ENCODE data around the gene GMEB2.
"Not testable (repeated sequence)": the region's sequence is repeated elsewhere in the genome, so short reads cannot be mapped to it uniquely, and the experiment has no call there.

Gene GMEB2

DNA sequence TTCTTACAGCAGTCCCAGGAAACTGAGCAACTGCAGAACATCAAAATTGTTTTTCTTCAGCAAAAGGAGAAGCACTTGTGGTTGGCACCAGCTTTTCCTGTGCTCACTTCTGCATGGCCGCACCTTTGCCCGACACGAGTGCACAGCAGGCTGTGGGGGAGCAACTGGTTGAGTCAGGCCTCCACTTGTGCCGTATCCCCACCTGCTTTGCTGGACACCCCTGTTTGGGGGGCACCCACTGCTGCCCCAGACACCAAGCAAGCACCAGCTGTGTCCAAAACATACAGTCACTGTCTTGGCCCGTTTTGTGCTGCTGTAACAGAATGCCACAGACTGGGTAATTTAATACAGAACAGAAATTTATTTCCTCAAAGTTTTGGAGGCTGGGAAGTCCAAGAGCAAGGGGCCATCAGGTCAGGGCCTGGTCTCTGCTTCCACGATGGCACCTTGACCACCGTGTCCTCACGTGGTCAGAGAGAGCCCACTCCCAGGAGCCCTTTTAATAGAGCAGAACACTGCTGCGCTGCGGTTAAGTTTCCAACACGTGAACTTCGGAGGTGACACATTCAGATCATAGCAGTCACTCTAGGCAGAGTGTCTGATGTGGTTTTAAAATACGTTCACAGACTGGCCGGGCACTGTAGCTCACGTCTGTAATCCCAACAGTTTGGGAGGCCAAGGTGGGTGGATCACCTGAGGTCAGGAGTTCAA, 8.7 kb upstream of the GMEB2 start:
- TF ChIP-seq, protein P1, sequence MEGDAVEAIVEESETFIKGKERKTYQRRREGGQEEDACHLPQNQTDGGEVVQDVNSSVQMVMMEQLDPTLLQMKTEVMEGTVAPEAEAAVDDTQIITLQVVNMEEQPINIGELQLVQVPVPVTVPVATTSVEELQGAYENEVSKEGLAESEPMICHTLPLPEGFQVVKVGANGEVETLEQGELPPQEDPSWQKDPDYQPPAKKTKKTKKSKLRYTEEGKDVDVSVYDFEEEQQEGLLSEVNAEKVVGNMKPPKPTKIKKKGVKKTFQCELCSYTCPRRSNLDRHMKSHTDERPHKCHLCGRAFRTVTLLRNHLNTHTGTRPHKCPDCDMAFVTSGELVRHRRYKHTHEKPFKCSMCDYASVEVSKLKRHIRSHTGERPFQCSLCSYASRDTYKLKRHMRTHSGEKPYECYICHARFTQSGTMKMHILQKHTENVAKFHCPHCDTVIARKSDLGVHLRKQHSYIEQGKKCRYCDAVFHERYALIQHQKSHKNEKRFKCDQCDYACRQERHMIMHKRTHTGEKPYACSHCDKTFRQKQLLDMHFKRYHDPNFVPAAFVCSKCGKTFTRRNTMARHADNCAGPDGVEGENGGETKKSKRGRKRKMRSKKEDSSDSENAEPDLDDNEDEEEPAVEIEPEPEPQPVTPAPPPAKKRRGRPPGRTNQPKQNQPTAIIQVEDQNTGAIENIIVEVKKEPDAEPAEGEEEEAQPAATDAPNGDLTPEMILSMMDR (IDR thresholded peaks at IDR 0.05; ENCODE audit: insufficient read depth, low read depth, low read length, missing control alignments) = no peak
- no peak for DNase-seq (ENCODE audit: low read depth)
- no peak overlapping the region for H3K4me3 ChIP-seq (ENCODE audit: low read length)

DNA sequence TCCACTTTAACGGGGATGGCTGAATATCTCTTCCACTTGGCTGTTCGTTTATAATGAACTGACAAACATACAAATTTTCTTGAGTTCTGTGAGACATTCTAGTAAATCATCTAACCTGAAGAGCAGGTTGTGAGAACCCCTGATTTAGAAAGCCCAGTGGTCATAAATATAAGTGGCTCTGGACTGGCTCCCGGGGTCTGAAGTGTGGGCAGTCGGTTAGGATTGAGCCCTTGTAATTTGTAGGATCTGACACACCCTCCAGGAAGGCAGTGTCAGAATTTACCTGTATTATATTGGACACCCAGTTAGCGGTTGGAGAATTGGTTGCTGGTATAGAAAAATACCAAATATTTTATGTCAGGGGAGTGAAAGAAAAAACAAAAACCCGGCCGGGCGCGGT, 6.8 kb upstream of the GMEB2 start:
- DNase-seq (ENCODE audit: low read depth) = no peak
- TF ChIP-seq, protein P1 (IDR thresholded peaks at IDR 0.05; ENCODE audit: insufficient read depth, low read depth, low read length, missing control alignments) = no peak
- no peak overlapping the region for H3K4me3 ChIP-seq (ENCODE audit: low read length)

DNA sequence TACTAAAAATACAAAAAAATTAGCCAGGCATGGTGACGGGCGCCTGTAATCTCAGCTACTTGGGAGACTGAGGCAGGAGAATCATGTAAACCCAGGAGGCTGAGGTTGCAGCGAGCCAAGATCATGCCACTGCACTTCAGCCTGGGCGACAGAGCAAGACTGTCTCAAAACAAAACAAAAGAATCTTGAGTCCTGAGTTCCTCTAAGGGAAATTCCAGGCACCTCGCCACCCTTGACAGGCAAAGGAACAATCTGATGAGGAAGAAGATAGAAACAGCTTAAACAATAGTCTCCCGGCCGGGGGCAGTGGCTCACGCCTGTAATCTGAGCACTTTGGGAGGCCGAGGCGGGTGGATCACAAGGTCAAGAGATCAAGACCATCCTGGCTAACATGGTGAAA, 4.5 kb upstream of the GMEB2 start:
- DNase-seq (ENCODE audit: low read depth); H3K4me3 ChIP-seq (ENCODE audit: low read length): not testable (repeated sequence)

DNA sequence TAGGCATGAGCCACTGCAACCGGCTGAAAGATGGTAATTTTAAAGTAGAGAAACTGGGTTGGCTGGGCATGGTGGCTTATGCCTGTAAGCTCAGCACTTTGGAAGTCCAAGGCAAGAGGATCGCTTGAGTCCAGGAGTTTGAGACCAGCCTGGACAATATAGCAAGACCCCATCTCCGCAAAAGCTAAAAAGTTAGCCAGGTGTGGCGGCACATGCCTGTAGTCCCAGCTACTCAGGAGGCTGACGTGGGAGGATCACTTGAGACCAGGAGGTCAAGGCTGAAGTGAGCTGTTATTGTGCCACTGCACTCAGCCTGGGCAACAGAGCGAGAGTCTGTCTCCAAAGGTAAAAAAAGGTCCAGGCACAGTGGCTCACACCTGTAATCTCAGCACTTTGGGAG, 4.1 kb upstream of the GMEB2 start:
- H3K4me3 ChIP-seq (ENCODE audit: low read length); DNase-seq (ENCODE audit: low read depth): not testable (repeated sequence)

DNA sequence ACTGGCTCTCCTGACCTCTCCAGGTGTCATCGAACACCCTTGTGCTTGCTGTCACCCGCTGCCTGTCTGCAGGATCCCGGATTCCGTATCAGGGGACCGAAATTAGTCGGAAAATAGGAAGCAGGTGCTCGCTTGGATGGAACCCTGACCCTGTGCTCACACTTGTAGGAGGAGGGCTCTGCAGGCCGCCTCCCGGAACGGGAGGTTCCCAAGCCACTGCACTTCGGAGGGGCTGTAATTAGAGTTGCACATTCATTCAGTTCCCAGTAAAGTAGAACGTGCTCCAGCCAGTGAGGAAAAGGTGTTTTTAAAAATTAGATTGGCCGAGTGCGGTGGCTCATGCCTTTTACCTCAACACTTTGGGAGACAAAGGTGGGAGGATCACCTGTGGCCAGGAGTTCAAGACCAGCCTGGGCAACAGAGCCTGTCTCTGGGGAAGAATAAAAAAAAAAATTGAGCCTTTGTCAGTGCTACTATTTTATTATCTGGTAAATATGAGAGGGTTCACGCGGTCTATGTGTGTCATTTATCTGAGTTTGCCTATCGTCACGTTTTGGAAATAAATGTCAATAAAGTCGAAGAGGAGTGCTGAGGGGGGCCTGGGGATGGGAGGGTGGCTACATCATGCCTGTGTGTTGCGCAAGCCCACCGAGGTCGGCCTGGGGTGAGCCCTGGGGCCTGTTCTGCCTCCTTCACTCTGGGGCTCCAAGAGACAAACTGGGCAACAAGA, 1.5 kb upstream of the GMEB2 start:
- TF ChIP-seq, protein P1 (IDR thresholded peaks at IDR 0.05; ENCODE audit: insufficient read depth, low read depth, low read length, missing control alignments) = no peak
- DNase-seq (ENCODE audit: low read depth) = peak; percentile 85
- peak overlapping the region; percentile 84 for H3K4me3 ChIP-seq (ENCODE audit: low read length)

DNA sequence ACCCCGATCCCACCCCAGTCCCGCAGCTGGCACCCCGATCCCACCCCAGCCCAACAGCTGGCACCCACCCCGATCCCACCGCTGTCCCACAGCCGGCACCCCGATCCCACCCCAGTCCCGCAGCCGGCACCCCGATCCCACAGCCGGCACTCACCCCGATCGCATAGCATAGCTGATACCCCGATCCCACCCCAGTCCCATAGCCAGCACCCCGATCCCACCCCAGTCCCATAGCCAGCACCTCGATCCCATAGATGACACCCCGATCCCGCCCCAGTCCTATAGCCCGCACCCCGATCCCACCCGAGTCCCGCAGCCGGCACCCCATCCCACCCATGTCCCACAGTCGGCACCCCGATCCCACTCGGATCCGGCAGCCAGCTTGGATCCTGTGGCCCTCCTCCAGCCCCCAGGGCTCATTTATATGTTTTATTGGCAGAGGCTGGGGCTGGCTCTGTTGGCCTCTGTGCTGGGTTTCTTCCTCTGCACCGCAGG, 897 bp upstream of the GMEB2 start:
- peak overlapping the region; percentile 84 for H3K4me3 ChIP-seq (ENCODE audit: low read length)
- TF ChIP-seq, protein P1 (IDR thresholded peaks at IDR 0.05; ENCODE audit: insufficient read depth, low read depth, low read length, missing control alignments) = no peak
- DNase-seq (ENCODE audit: low read depth) = no peak

DNA sequence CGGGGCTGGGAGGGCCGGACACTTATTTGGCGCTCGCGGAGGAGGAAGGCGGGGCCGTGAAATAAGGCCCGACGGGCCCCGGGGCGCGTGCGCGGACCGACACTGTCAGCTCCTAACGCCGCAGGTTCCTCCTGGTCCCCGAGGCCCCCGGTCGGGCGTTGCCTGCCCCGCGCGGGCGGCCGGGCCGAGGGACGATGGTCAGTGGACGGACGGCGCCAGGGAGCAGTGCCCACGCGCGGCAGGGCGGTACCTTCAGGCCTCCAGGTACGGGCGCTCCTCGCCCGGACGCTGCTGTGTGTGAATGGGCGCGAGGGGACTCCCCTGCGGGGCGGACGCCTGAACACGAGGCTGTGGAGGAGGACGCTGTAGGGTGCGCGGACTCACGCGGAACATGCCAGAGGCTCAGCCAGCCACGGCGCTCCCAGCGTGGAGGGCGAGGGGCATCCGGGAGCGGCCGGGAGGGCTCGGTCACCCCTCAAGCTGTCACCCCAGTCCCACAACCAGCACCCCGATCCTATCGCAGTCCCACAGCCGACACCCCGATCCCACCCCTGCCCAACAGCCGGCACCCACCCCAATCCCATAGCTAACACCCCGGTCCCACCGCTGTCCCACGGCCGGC, 339 bp upstream of the GMEB2 start:
- DNase-seq (ENCODE audit: low read depth) = peak; percentile 97
- H3K4me3 ChIP-seq (ENCODE audit: low read length) = peak overlapping the region; percentile 84
- TF ChIP-seq, protein P1 (IDR thresholded peaks at IDR 0.05; ENCODE audit: insufficient read depth, low read depth, low read length, missing control alignments) = no peak
